Activated naive CD4-positive, alpha-beta T cell treated with anti-CD3 and anti-CD28 coated beads, Interleukin-2, amount 50 U/mL, for 16 hours (primary cell): ENCODE data around the gene PCDHGA5.
"Not testable (repeated sequence)": the region's sequence is repeated elsewhere in the genome, so short reads cannot be mapped to it uniquely, and the experiment has no call there.

Source experiments
- DNase-seq: peaks from one replicate; pipeline ENCODE4 v3.0.0-alpha.2; 2020

PCDHGA5 gene

DNA sequence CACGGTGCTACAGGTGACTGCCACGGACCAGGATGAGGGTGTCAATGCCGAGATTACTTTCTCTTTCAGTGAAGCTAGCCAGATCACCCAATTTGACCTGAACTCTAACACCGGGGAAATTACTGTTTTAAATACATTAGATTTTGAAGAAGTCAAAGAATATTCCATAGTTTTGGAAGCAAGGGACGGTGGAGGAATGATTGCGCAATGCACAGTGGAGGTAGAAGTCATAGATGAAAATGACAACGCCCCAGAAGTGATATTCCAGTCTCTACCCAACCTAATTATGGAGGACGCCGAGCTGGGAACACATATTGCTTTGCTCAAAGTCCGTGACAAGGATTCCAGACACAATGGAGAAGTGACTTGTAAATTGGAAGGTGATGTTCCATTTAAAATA, 24.7 kb downstream of the PCDHGA5 start:
- DNase-seq: no peak

- no peak for DNase-seq
Measured at GRCh38 chr5:141389153-141390042, 25.4 kb downstream of the PCDHGA5 start.

DNA sequence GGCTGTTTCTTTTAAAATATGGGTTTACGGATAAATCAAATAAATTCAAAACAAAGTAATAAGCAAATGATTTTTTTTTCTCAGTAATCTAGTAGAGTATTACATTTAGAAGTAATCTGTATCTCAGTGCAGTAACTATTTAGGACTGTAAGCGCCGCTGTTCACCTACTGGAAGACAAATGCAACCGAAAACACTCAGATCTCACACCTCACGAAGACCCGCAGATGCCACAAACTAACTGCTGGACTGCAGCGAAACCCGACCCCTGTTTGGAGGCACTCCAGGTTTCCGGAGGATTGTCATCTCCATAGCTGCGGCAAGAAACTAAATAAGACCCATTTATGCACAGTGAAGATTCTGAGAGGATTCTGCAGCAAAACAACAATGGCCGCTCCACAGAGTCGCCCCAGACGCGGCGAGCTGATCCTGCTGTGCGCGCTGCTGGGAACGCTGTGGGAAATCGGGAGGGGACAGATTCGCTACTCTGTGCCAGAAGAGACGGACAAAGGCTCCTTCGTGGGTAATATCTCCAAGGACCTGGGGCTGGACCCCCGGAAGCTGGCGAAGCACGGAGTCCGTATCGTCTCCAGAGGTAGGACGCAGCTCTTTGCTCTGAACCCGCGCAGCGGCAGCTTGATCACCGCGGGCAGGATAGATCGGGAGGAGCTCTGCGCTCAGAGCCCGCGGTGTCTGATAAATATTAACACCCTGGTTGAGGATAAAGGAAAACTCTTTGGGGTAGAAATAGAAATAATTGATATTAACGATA, 28.7 kb downstream of the PCDHGA5 start, which contains the start of gene PCDHGA8:
TSS of gene PCDHGA8 (plus strand) at position 205 of the 770 bp plus-strand sequence. CDS start at position 386, 181 bp downstream.
- no peak for DNase-seq

DNA sequence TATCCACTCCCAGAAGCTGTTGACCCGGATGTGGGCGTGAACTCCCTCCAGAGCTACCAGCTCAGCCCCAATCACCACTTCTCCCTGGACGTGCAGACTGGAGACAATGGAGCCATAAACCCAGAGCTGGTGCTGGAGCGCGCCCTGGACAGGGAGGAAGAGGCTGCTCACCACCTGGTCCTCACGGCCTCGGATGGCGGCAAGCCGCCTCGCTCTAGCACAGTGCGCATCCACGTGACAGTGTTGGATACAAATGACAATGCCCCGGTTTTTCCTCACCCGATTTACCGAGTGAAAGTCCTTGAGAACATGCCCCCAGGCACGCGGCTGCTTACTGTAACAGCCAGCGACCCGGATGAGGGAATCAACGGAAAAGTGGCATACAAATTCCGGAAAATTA, 29.3 kb downstream of the PCDHGA5 start:
- DNase-seq: no peak

- not testable (repeated sequence) for DNase-seq
Measured at GRCh38 chr5:141394401-141395187, 30.6 kb downstream of the PCDHGA5 start.

- DNase-seq: peak; percentile 45
Measured at GRCh38 chr5:141397756-141398551, 34.0 kb downstream of the PCDHGA5 start, which contains the start of gene PCDHGB5. TSS of gene PCDHGB5 (plus strand) at chr5:141397947. CDS start at chr5:141398128, 181 bp downstream.

DNA sequence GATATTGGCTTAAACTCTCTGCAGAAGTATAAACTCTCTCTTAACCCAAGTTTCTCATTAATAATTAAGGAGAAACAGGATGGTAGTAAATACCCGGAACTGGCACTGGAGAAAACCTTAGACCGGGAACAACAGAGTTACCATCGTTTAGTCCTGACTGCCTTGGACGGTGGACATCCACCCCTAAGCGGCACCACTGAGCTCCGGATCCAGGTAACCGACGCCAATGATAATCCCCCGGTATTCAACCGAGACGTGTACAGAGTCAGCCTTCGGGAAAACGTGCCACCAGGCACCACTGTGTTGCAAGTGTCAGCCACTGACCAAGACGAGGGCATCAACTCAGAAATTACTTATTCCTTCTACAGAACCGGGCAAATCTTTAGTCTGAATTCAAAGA, 34.6 kb downstream of the PCDHGA5 start:
- no peak for DNase-seq

DNA sequence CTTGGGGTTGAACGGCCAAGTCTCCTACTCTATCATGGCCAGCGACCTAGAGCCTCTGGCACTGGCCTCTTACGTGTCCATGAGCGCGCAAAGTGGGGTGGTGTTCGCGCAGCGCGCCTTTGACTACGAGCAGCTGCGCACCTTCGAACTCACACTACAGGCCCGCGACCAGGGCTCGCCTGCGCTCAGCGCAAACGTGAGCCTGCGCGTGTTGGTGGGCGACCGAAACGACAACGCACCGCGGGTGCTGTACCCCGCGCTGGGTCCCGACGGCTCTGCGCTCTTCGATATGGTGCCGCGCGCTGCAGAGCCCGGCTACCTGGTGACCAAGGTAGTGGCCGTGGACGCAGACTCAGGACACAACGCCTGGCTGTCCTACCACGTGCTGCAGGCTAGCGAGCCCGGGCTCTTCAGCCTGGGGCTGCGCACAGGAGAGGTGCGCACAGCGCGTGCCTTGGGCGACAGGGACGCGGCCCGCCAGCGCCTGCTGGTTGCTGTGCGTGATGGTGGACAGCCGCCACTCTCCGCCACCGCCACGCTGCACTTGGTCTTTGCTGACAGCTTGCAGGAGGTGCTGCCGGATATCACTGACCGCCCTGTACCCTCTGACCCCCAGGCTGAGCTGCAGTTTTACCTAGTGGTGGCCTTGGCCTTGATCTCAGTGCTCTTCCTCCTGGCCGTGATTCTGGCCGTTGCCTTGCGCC, 35.7 kb downstream of the PCDHGA5 start:
- no peak for DNase-seq

- DNase-seq: no peak
Measured at GRCh38 chr5:141402553-141403243, 38.7 kb downstream of the PCDHGA5 start, which contains the start of gene PCDHGA9. TSS of gene PCDHGA9 (plus strand) at chr5:141402778. CDS start at chr5:141402953, 175 bp downstream.

GRCh38 chr5:141403387-141403786, 39.4 kb downstream of the PCDHGA5 start:
- no peak for DNase-seq

GRCh38 chr5:141407790-141408505, 44.0 kb downstream of the PCDHGA5 start, which contains the start of gene PCDHGB6:
TSS of gene PCDHGB6 (plus strand) at chr5:141408021. CDS start at chr5:141408203, 182 bp downstream.
- DNase-seq: peak; percentile 47

GRCh38 chr5:141409598-141410306, 45.8 kb downstream of the PCDHGA5 start:
- no peak for DNase-seq

DNA sequence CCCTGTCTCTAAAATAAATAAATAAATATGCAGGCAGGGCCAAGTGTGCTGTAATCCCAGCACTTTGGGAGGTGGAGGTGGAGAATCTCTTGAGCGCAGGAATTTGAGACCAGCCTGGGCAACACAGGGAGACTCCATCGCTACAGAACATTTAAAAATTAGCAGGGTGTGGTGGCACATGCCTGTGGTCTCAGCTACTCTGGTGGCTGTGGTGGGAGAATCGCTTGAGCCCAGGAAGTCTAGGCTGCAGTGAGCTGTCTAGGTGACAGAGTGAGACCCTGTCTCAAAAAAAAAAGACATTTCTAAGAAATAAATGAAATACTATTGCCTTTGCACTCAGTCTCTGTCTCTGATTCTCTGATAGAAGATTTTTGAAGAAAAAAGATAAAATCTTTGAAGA, 47.6 kb downstream of the PCDHGA5 start:
- no peak for DNase-seq

- DNase-seq: peak; percentile 62
Measured at GRCh38 chr5:141412854-141413539, 49.0 kb downstream of the PCDHGA5 start, which contains the start of gene PCDHGA10. TSS of gene PCDHGA10 (plus strand) at chr5:141412987. CDS start at chr5:141413176, 189 bp downstream.

DNA sequence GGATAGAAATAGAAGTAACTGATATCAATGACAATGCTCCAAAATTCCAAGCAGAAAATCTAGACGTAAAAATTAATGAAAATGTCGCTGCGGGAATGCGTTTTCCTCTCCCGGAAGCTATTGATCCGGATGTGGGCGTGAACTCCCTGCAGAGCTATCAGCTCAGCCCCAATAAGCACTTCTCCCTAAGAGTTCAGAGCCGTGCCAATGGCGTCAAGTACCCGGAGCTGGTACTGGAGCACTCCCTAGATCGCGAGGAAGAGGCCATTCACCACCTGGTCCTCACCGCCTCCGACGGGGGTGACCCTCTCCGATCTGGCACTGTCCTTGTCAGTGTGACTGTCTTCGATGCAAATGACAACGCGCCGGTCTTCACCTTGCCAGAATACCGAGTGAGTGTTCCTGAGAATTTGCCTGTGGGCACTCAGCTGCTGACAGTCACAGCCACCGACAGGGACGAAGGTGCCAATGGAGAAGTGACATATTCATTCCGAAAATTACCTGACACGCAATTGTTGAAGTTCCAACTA, 49.6 kb downstream of the PCDHGA5 start:
- no peak for DNase-seq

DNA sequence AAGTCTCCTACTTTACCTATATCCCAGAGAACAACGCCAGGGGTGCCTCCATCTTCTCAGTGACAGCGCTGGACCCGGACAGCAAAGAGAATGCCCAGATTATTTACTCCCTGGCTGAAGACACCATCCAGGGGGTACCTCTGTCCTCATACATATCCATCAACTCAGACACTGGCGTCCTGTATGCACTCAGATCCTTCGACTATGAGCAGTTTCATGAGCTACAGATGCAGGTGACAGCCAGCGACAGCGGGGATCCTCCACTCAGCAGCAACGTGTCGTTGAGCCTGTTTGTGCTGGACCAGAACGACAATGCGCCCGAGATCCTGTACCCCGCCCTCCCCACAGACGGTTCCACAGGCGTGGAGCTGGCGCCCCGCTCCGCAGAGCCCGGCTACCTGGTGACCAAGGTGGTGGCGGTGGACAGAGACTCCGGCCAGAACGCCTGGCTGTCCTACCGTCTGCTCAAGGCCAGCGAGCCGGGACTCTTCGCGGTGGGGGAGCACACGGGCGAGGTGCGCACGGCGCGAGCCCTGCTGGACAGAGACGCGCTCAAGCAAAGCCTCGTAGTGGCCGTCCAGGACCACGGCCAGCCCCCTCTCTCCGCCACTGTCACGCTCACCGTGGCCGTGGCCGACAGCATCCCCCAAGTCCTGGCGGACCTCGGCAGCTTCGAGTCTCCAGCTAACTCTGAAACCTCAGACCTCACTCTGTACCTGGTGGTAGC, 50.7 kb downstream of the PCDHGA5 start:
- not testable (repeated sequence) for DNase-seq

DNA sequence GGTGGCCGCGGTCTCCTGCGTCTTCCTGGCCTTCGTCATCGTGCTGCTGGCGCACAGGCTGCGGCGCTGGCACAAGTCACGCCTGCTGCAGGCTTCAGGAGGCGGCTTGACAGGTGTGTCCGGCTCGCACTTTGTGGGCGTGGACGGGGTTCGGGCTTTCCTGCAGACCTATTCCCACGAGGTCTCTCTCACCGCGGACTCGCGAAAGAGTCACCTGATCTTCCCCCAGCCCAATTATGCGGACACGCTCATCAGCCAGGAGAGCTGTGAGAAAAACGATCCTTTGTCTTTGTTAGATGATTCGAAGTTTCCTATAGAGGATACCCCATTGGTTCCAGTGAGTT, 51.3 kb downstream of the PCDHGA5 start:
- DNase-seq: not testable (repeated sequence)
